ENCODE data around the gene SERP2. TPM values are rescaled to one million over a fixed set of nuclear protein-coding genes. Genes with fewer than 3 reads are reported as not detected.

Gene SERP2
- total and polyA plus RNA-seq, 9 of the 15 experiments (the other 6 are each of a cell fraction or from before 2014, with no cell fraction given), result 0.13 TPM; not detected in 8

- TF ChIP-seq U2AF2 (optimal IDR thresholded peaks at IDR 0.05; ENCODE audit: low read depth, low read length) (no peak), SMAD4 (CRISPR knock-in tag; conservative IDR thresholded peaks at IDR 0.05) (no peak), CSDE1 (IDR thresholded peaks at IDR 0.05) (no peak), RB1 (IDR thresholded peaks at IDR 0.05; ENCODE audit: low read depth) (no peak), ZC3H8 (IDR thresholded peaks at IDR 0.05) (no peak), UBTF (IDR thresholded peaks at IDR 0.05; ENCODE audit: borderline replicate concordance in 1 of 2, low read depth in 2 of 2, low read length in 2 of 2) (no peak), MTA3 (IDR thresholded peaks at IDR 0.05; ENCODE audit: borderline replicate concordance) (no peak), ZFPM2 (CRISPR knock-in tag; IDR thresholded peaks at IDR 0.05) (no peak), E2F4 (CRISPR knock-in tag; IDR thresholded peaks at IDR 0.05; ENCODE audit: low read depth) (no peak), XRCC3 (IDR thresholded peaks at IDR 0.05) (no peak), ZNF197 (CRISPR knock-in tag; IDR thresholded peaks at IDR 0.05; ENCODE audit: low read depth) (no peak), TAL1 (IDR thresholded peaks at IDR 0.05) (no peak), TGIF2 (CRISPR knock-in tag; IDR thresholded peaks at IDR 0.05) (no peak), ZBTB8A (IDR thresholded peaks at IDR 0.05; ENCODE audit: partially characterized antibody) (no peak), FOXK2 (conservative IDR thresholded peaks at IDR 0.05 in 1 of 2, IDR thresholded peaks at IDR 0.05 in 1 of 2; ENCODE audit: low read depth in 2 of 2) (no peak), ZNF280A (IDR thresholded peaks at IDR 0.05; ENCODE audit: low read depth, partially characterized antibody) (no peak)
- CTCF ChIA-PET (ENCODE audit: low intra/inter-chr PET ratio), result no interaction called here
- Histone ChIP-seq H3K4me3 (no peak overlapping the region), H3K4me1 (replicated peaks in 1 of 2; ENCODE audit: control insufficient read depth in 2 of 2, insufficient read depth in 2 of 2, low read length in 2 of 2) (peaks cover 0 to 3% of the 10 kb centered on the region in 2 experiments; a peak in 1 of 5 replicates), H3K4me2 (ENCODE audit: insufficient read depth, low read length) (no peak overlapping the region), H3K36me3 (ENCODE audit: control insufficient read depth, insufficient read depth, low read length) (no peaks in the 10 kb centered on the region), H4K20me1 (replicated peaks; ENCODE audit: control insufficient read depth, insufficient read depth, low read length) (no peaks in the 10 kb centered on the region), H3K9me3 (replicated peaks; ENCODE audit: control insufficient read depth, insufficient read depth, low read depth, low read length) (no peaks in the 10 kb centered on the region), H3K9me1 (ENCODE audit: control insufficient read depth, insufficient read depth, low read length) (no peaks in the 10 kb centered on the region), H2AFZ (ENCODE audit: low read depth, low read length) (no peak overlapping the region), H3K9ac (ENCODE audit: insufficient read depth in 1 of 2, low read depth in 2 of 2, low read length in 2 of 2) (no peak overlapping the region), H3K27ac (ENCODE audit: extremely low read depth, low read depth, low read length) (no peak overlapping the region), H3K27me3 (ENCODE audit: control insufficient read depth in 2 of 2, insufficient read depth in 2 of 2, low read length in 2 of 2) (no peaks in the 10 kb centered on the region), H3K79me2 (ENCODE audit: control insufficient read depth, insufficient read depth, low read length) (no peaks in the 10 kb centered on the region)
- no peak for DNase-seq (ENCODE audit: extremely low read depth in 1 of 4, low spot score in 3 of 4)
- in situ Hi-C loops (cut with MboI) (no loop called here), intact Hi-C loops (cut with micrococcal nuclease) (no loop called here)
- no peak for FAIRE-seq
- POLR2A ChIA-PET, result interaction anchor here (1.2 kb wide), 1 partner anchor 8 kb away, joined by 3 read pairs; no protein-coding TSS in a partner anchor
- BruUV-seq (replicated peaks), result no TSS peak
- ATAC-seq, result no peak
Observed at GRCh38 chr13:44346534-44346933, 27.1 kb upstream of the SERP2 start.

Data from K562 (cell line).